ENCODE data around the gene RAD18.

GRCh38 chr3:8903191-8903590, 60.1 kb downstream of the RAD18 start:
- no peak for TF ChIP-seq CTCF (IDR thresholded peaks at IDR 0.05)
- TF ChIP-seq POLR2A (IDR thresholded peaks at IDR 0.05): no peak
